Upper lobe of left lung (tissue), 4 donors: ENCODE measurements around the gene SAAL1.

Experiments used
- EP300 ChIP-seq, 4 donors: sonication (generic); formaldehyde crosslinking; IDR thresholded peaks; one replicate each; pipeline ENCODE4 v1.5.1; 2017; ENCODE audit warnings: antibody characterized with exemption in 4 of 4, control low read depth in 2 of 4
- POLR2A ChIP-seq, 4 donors: fragments of 450-650 bp; IDR thresholded peaks; one replicate each; pipeline ENCODE4 v1.5.1; 2016 to 2017; ENCODE audit warnings: antibody characterized with exemption in 4 of 4, mild to moderate bottlenecking in 2 of 4
- POLR2AphosphoS5 ChIP-seq, 2 donors: sonication (generic); formaldehyde crosslinking; IDR thresholded peaks; one replicate each; pipeline ENCODE4 v1.5.1; 2017; ENCODE audit warnings: antibody characterized with exemption in 2 of 2
- TF ChIP-seq, protein P1 (sequence below), 6 experiments: fragments of 450-650 bp in 4 of 6; fragments of 200-600 bp in 2 of 6; sonication (generic) in 2 of 6; IDR thresholded peaks; one replicate each; pipeline ENCODE4 v1.5.1; 2016 to 2019; ENCODE audit warnings: antibody characterized with exemption in 6 of 6

DNA sequence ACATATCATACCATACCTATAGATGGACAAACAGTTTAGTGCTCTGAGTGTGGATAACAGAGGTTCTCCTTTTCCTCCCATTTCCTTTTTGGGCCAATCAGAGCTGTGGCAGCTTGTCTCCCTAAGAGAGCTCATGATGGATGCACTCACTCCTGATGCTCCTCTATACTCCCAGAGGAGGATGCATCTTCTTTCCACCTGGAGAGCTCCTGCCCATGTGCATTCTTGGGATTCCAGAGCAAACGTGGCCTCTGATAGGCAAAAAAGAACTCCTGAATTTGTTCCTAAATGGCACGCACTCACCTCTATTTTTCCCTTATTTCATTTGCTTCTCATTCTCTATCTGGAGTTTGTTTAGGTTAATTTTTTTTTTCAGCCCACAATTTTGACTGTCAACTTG lies 29.4 kb upstream of the SAAL1 start:
- TF ChIP-seq, protein P1, sequence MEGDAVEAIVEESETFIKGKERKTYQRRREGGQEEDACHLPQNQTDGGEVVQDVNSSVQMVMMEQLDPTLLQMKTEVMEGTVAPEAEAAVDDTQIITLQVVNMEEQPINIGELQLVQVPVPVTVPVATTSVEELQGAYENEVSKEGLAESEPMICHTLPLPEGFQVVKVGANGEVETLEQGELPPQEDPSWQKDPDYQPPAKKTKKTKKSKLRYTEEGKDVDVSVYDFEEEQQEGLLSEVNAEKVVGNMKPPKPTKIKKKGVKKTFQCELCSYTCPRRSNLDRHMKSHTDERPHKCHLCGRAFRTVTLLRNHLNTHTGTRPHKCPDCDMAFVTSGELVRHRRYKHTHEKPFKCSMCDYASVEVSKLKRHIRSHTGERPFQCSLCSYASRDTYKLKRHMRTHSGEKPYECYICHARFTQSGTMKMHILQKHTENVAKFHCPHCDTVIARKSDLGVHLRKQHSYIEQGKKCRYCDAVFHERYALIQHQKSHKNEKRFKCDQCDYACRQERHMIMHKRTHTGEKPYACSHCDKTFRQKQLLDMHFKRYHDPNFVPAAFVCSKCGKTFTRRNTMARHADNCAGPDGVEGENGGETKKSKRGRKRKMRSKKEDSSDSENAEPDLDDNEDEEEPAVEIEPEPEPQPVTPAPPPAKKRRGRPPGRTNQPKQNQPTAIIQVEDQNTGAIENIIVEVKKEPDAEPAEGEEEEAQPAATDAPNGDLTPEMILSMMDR (IDR thresholded peaks at IDR 0.05), result no peak
- TF ChIP-seq POLR2A (IDR thresholded peaks at IDR 0.05) (no peak), POLR2AphosphoS5 (IDR thresholded peaks at IDR 0.05) (no peak), EP300 (IDR thresholded peaks at IDR 0.05) (no peak)
